ENCODE results near the gene PHKA1. TPM values are rescaled to one million over a fixed set of nuclear protein-coding genes. Genes with fewer than 3 reads are reported as not detected.
"Not testable (repeated sequence)": the region's sequence is repeated elsewhere in the genome, so short reads cannot be mapped to it uniquely, and the experiment has no call there.

Gene PHKA1
- total RNA-seq, result 10 to 100 TPM; 39.4 to 84.8 (median 55.1) TPM
- 100 to 1,000 TPM in 1 of 3 donors, 10 to 100 TPM in 2; 14.7 to 112 (median 47.8) TPM for polyA plus RNA-seq
- long read RNA-seq, donor 1, full-length matches to known transcripts, result 2 of 34 reads
- long read RNA-seq, donor 1, partial matches to known transcripts, result 20 of 34 reads
- long read RNA-seq, donor 1, other reads (novel, unspliced or antisense), result 12 of 34 reads
- long read RNA-seq, donor 2, full-length matches to known transcripts, result 8 of 149 reads
- long read RNA-seq, donor 2, partial matches to known transcripts, result 67 of 149 reads
- long read RNA-seq, donor 2, other reads (novel, unspliced or antisense), result 74 of 149 reads

GRCh38 chrX:72713599-72714477 lies at the start of gene PHKA1:
Gene PHKA1 (minus strand): TSS chrX:72714306. CDS start chrX:72713880, 426 bp downstream.
- peak within 1 kb of the TSS; percentile 67 for H3K4me3 ChIP-seq
- peak; percentile 68 to 78 (median 77) for ATAC-seq

GRCh38 chrX:72760454-72760853 lies 46.3 kb upstream of the PHKA1 start:
- intact Hi-C loops (cut with DNase I); DNase-seq; H3K36me3 ChIP-seq (ENCODE audit: insufficient read depth in 1 of 2, low read depth in 1 of 2); H3K27ac ChIP-seq; H3K9me3 ChIP-seq; H3K27me3 ChIP-seq (ENCODE audit: insufficient read depth in 3 of 3, low read length in 2 of 3); H3K4me1 ChIP-seq; ATAC-seq; H3K4me3 ChIP-seq: not testable (repeated sequence)
- WGBS, 3 donors, result no CpG with 5 or more reads among the region's 9 CpGs

More at GRCh38 chrX:72713599-72714477, at the start of gene PHKA1:
- H3K4me1 ChIP-seq; intact Hi-C loops (cut with DNase I); H3K9me3 ChIP-seq; H3K27me3 ChIP-seq (ENCODE audit: insufficient read depth in 3 of 3, low read length in 2 of 3); H3K36me3 ChIP-seq (ENCODE audit: insufficient read depth in 1 of 2, low read depth in 1 of 2): not testable (repeated sequence)
- peak within 1 kb of the TSS; percentile 76 for H3K27ac ChIP-seq
- DNase-seq, result peak; percentile 50 to 78
- 5 to 36% (median 22%) methylated on average over 35 to 80 of the region's 80 CpGs for WGBS, 3 donors

GRCh38 chrX:72748545-72748944 lies 34.4 kb upstream of the PHKA1 start:
- H3K27me3 ChIP-seq (ENCODE audit: insufficient read depth in 3 of 3, low read length in 2 of 3); H3K27ac ChIP-seq; H3K9me3 ChIP-seq; H3K4me3 ChIP-seq; H3K4me1 ChIP-seq; intact Hi-C loops (cut with DNase I); H3K36me3 ChIP-seq (ENCODE audit: insufficient read depth in 1 of 2, low read depth in 1 of 2); DNase-seq; ATAC-seq: not testable (repeated sequence)
- no CpG with 5 or more reads among the region's 3 CpGs for WGBS, 3 donors

- H3K27me3 ChIP-seq (ENCODE audit: insufficient read depth in 3 of 3, low read length in 2 of 3); H3K4me3 ChIP-seq; H3K9me3 ChIP-seq; H3K4me1 ChIP-seq; H3K36me3 ChIP-seq (ENCODE audit: insufficient read depth in 1 of 2, low read depth in 1 of 2); DNase-seq; intact Hi-C loops (cut with DNase I); H3K27ac ChIP-seq: not testable (repeated sequence)
- peak in 2 of 4 donors; percentile 55 to 76 for ATAC-seq
- no CpG with 5 or more reads among the region's 7 CpGs for WGBS, 3 donors
These were observed 31.4 kb upstream of the PHKA1 start for GRCh38 chrX:72745546-72745945.

DNA sequence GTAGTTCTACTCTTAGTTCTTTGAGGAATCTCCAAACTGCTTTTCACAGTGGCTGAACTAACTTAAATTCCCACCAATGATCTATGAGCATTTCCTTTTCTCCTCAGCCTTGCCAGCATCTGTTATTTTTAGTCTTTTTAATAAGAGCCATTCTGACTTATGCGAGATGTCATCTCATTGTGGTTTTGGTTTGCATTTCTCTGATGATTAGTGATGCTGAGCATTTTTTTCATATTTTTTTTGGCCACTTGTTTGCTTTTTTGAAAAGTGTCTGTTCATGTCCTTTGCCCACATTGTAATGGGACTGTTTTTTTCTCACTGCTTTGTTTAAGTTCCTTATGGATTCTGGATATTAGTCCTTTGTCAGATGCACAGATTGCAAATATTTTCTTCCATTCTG lies 21.5 kb upstream of the PHKA1 start:
- WGBS, 3 donors, result 77 to 91% (median 85%) methylated on average over 1 of the region's 1 CpG
- peaks cover 0 to 25% (median 0%) of the 10 kb centered on the region in 3 donors for H3K27me3 ChIP-seq (ENCODE audit: insufficient read depth in 3 of 3, low read length in 2 of 3)
- TF ChIP-seq, protein P1, sequence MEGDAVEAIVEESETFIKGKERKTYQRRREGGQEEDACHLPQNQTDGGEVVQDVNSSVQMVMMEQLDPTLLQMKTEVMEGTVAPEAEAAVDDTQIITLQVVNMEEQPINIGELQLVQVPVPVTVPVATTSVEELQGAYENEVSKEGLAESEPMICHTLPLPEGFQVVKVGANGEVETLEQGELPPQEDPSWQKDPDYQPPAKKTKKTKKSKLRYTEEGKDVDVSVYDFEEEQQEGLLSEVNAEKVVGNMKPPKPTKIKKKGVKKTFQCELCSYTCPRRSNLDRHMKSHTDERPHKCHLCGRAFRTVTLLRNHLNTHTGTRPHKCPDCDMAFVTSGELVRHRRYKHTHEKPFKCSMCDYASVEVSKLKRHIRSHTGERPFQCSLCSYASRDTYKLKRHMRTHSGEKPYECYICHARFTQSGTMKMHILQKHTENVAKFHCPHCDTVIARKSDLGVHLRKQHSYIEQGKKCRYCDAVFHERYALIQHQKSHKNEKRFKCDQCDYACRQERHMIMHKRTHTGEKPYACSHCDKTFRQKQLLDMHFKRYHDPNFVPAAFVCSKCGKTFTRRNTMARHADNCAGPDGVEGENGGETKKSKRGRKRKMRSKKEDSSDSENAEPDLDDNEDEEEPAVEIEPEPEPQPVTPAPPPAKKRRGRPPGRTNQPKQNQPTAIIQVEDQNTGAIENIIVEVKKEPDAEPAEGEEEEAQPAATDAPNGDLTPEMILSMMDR (IDR thresholded peaks at IDR 0.05), result no peak
- no peak overlapping the region for H3K27ac ChIP-seq
- no peaks in the 10 kb centered on the region for H3K4me1 ChIP-seq
- H3K4me3 ChIP-seq, result no peak overlapping the region
- no peaks in the 10 kb centered on the region for H3K36me3 ChIP-seq (ENCODE audit: insufficient read depth in 1 of 2, low read depth in 1 of 2)
- intact Hi-C loops (cut with DNase I), result no loop called here
- ATAC-seq (no peak), DNase-seq (no peak)
- H3K9me3 ChIP-seq, result no peaks in the 10 kb centered on the region

DNA sequence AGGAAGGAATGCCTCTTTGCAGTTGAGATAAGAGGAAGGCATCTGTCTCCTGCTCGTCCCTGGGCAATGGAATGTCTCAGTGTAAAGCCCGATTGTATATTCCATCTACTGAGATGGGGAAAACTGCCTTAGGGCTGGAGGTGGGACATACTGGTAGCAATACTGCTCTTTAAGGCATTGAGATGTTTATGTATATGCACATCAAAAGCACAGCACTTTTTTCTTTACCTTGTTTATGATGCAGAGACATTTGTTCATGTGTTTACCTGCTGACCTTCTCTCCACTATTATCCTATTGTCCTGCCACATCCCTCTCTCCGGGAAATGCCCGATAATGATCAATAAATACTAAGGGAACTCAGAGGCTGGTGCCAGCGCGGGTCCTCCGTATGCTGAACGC lies 19.5 kb upstream of the PHKA1 start:
- H3K4me1 ChIP-seq; H3K9me3 ChIP-seq; DNase-seq; H3K36me3 ChIP-seq (ENCODE audit: insufficient read depth in 1 of 2, low read depth in 1 of 2); H3K27ac ChIP-seq; H3K4me3 ChIP-seq; ATAC-seq; intact Hi-C loops (cut with DNase I): not testable (repeated sequence)
- peaks cover 0 to 25% (median 0%) of the 10 kb centered on the region in 3 donors for H3K27me3 ChIP-seq (ENCODE audit: insufficient read depth in 3 of 3, low read length in 2 of 3)
- 56 to 79% (median 67%) methylated on average over 6 to 8 of the region's 8 CpGs for WGBS, 3 donors

DNA sequence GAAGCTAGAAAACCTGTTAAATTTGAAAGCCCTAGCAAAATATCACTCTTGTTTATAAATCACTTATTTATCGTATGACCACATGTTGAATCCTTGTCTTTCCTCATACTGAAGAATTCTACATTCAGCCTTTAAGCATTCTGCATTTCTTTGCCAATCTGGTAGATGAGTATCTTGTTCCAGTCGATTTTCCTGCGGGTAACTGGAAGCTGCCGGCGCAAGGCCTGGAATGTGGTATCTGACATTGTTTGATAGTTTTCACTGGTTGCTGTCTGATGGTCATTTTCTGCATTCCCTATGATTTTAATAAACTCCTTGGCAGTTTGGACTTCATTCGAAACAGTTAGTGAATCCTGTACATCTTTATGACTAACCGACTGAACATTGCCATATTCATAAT lies 13.7 kb upstream of the PHKA1 start:
- Histone ChIP-seq H3K4me1 (no peaks in the 10 kb centered on the region), H3K27ac (no peak overlapping the region), H3K4me3 (no peak overlapping the region), H3K9me3 (no peaks in the 10 kb centered on the region), H3K36me3 (ENCODE audit: insufficient read depth in 1 of 2, low read depth in 1 of 2) (no peaks in the 10 kb centered on the region), H3K27me3 (ENCODE audit: insufficient read depth in 3 of 3, low read length in 2 of 3) (peaks cover 0 to 15% (median 0%) of the 10 kb centered on the region in 3 donors)
- DNase-seq (no peak), ATAC-seq (no peak)
- 75 to 83% (median 76%) methylated on average over 7 of the region's 7 CpGs for WGBS, 3 donors
- TF ChIP-seq, protein P1 (IDR thresholded peaks at IDR 0.05), result no peak
- intact Hi-C loops (cut with DNase I), result no loop called here

Measured in psoas muscle (tissue), 8 donors.